T1000 (cell line): ENCODE data around the gene CMTM8.
"Not testable (repeated sequence)": the region's sequence is repeated elsewhere in the genome, so short reads cannot be mapped to it uniquely, and the experiment has no call there.

ENCODE experiments used
- DNase-seq: peaks from one replicate; lab custom pipeline; 2025; ENCODE audit warnings: mixed read lengths; lab: John Stamatoyannopoulos, UW

The CMTM8 gene

GRCh38 chr3:32379831-32380500, 141.5 kb downstream of the CMTM8 start:
- no peak for DNase-seq

GRCh38 chr3:32381922-32382321, 143.4 kb downstream of the CMTM8 start:
- no peak for DNase-seq

- no peak for DNase-seq
Observed at GRCh38 chr3:32383136-32383711, 144.7 kb downstream of the CMTM8 start.

GRCh38 chr3:32384938-32385337, 146.5 kb downstream of the CMTM8 start:
- no peak for DNase-seq

GRCh38 chr3:32387512-32387911, 149.0 kb downstream of the CMTM8 start:
- DNase-seq = no peak

GRCh38 chr3:32389577-32389976, 151.1 kb downstream of the CMTM8 start:
- DNase-seq = not testable (repeated sequence)

- peak; percentile 54 for DNase-seq
Observed at GRCh38 chr3:32391643-32392535, 153.4 kb downstream of the CMTM8 start, which contains the start of gene CMTM7. Gene CMTM7 (plus strand): TSS chr3:32391853. CDS start chr3:32391907, 54 bp downstream.

- peak; percentile 36 for DNase-seq
Observed at GRCh38 chr3:32392536-32393302, 154.2 kb downstream of the CMTM8 start.

GRCh38 chr3:32395496-32395895, 157.0 kb downstream of the CMTM8 start:
- no peak for DNase-seq

- no peak for DNase-seq
Observed at GRCh38 chr3:32397941-32398340, 159.5 kb downstream of the CMTM8 start.

- DNase-seq = no peak
Observed at GRCh38 chr3:32398531-32398930, 160.1 kb downstream of the CMTM8 start.

GRCh38 chr3:32399030-32399620, 160.6 kb downstream of the CMTM8 start:
- no peak for DNase-seq

- DNase-seq = no peak
Observed at GRCh38 chr3:32401126-32401525, 162.6 kb downstream of the CMTM8 start.

GRCh38 chr3:32401556-32402081, 163.1 kb downstream of the CMTM8 start:
- DNase-seq = peak; percentile 24

- DNase-seq = no peak
Observed at GRCh38 chr3:32403663-32404062, 165.2 kb downstream of the CMTM8 start.

GRCh38 chr3:32404714-32405113, 166.2 kb downstream of the CMTM8 start:
- no peak for DNase-seq

- no peak for DNase-seq
Observed at GRCh38 chr3:32405155-32405554, 166.7 kb downstream of the CMTM8 start.

GRCh38 chr3:32405711-32406323, 167.3 kb downstream of the CMTM8 start:
- no peak for DNase-seq

- DNase-seq = no peak
Observed at GRCh38 chr3:32406486-32407408, 168.3 kb downstream of the CMTM8 start.
